ENCODE results near the gene KRT36.
A peak's percentile ranks its signal among the peaks of the same experiment; 100 is the strongest.

The KRT36 gene

GRCh38 chr17:41500131-41500911 lies 10.6 kb upstream of the KRT36 start:
- DNase-seq (ENCODE audit: low read depth) = no peak

DNA sequence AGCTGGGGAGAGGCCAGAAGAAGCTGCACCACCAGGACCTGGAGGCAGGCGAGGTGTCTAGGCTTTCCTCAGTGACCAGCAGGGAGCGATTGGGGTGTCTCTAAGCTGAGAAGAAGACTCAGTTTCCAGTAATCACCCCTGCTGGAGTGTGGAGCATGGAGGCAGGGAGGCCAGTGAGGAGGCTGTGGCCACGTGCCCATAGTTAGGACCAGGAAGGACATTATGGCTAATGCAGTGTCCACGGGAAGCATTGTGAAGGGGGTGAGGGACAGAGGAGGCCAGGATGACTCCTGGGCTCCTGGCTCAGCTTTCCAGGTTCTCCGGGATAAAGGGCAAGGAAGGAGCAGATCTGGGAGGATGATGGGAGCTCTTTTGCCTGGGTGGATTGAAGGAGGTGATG lies 10.0 kb upstream of the KRT36 start:
- DNase-seq (ENCODE audit: low read depth) = no peak

DNA sequence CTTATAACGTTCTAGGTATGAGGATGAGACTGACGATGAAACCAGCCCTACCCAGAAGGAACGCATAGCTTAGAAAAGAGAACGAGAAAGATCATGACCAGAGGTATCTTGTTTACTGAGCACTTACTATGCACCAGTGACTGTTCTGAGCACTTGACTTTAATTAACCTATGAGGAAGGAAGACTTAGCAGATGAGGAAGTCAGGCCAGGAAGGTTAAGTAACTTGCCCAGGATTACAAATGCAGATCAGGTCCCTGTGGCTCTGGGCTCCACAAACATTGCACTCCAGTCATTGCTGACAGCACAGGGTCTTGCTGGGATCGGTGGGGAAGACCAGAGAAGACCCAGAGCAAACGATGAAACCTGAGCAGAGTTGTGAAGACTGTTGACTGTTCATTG lies 8.6 kb upstream of the KRT36 start:
- no peak for DNase-seq (ENCODE audit: low read depth)

DNA sequence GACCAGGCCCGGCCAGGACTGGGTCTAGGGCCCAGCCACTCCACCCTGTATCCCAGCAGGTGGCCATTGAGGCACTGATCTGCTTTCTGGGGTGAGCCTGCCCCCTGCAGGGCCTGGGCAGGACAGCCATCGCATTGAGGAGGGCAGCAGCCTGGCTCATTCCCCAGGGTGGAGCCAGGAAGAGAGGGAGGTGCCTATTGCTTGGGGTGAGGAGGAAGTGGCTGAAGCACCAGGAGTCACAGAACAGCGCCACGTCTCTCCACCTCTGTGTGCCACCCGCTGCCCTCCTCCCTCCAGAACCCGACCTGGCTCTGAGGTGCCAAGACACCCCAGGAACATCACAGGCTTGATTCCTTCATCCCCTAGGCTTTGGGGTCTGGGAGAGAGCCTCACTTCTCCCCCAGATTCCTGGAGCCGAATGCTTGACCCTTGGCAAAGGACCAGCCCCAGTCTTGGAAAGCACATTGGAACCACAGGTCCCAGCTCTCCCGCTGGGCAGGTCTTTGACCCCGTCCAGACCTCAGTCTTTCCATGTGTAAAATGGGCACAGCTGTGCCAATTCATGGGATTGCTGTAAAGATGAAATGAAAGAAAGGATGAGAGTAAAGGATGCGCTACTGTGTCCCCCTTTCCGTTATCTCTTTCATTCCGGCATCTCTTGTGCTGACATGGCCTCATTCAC lies 7.2 kb upstream of the KRT36 start:
- DNase-seq (ENCODE audit: low read depth) = peak; percentile 44

GRCh38 chr17:41494524-41494923 lies 4.8 kb upstream of the KRT36 start:
- no peak for DNase-seq (ENCODE audit: low read depth)

DNA sequence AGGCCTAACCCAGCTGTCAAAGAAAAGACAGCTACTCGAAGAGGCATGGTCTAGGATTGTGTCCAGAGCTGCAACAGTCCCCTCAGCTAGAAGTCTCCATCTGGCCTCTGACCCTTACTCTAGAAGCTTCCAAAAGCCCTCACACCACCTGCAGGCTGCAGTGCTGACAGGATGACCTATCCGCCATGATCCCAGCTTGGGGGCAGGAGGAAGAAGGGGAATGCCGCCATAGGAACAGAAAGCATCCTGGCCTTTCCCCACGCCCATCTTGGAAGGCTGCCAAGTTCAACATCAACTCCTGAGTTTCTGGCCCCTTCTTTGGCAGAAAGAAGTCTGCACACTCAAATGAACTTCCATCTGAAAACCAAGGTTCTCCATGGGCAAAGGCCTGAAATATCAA lies 3.1 kb upstream of the KRT36 start:
- no peak for DNase-seq (ENCODE audit: low read depth)

- no peak for DNase-seq (ENCODE audit: low read depth)
Observed at GRCh38 chr17:41492351-41492750, 2.6 kb upstream of the KRT36 start.

GRCh38 chr17:41491476-41491875 lies 1.8 kb upstream of the KRT36 start:
- DNase-seq (ENCODE audit: low read depth) = no peak

GRCh38 chr17:41490000-41490990 lies 585 bp upstream of the KRT36 start:
- DNase-seq (ENCODE audit: low read depth) = no peak

DNA sequence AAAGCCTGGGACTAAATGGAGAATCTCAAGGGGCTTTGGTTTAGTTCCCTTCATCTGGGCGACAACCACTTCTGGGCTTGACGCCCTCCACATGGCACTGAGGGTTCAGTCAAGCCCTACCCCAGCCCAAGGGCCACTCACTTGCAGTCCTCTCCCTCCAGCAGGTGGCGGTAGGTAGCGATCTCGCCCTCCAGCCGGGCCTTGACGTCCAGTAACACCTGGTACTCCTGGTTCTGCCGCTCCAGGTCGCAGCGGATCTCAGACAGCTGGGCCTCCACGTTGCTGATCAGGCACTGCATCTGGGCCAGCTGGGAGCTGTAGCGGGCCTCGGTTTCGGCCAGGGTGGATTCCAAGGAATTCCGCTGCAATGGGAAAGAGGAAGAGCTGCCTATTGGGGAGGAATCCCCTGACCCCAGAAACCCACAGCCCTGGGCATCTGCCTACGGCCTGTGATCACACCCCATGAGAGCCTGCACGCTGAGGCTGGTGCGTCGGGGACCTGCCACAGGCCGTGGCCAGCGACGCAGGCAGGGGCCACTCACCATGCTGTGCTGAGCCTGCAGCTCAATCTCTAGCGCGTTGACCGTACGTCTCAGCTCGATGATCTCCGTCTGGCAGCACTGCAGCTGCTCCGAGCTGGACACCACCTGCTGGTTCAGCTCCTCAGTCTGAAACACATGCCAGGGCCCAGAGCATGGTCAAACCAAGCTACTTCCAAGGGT lies 2.7 kb downstream of the KRT36 start:
- DNase-seq (ENCODE audit: low read depth) = no peak

DNA sequence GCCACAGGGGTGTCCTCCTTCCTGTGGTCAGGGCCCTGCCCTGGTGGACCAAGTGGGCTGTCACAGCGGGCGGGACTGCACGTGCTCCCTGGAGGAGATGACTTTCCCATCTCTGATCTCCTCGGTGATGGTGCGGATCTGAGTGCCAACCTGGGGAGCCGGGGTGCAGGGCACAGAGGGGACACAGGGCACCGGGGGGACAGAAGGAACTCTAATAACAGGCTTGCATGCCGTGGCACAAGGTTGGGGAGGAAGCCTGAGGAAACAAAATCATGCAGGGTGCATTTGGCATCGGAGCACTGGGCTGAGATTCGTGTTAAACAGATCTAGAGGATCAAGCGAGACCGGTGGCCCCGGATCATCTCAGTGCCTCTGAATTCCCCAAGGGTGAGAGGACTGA lies 3.4 kb downstream of the KRT36 start:
- no peak for DNase-seq (ENCODE audit: low read depth)

DNA sequence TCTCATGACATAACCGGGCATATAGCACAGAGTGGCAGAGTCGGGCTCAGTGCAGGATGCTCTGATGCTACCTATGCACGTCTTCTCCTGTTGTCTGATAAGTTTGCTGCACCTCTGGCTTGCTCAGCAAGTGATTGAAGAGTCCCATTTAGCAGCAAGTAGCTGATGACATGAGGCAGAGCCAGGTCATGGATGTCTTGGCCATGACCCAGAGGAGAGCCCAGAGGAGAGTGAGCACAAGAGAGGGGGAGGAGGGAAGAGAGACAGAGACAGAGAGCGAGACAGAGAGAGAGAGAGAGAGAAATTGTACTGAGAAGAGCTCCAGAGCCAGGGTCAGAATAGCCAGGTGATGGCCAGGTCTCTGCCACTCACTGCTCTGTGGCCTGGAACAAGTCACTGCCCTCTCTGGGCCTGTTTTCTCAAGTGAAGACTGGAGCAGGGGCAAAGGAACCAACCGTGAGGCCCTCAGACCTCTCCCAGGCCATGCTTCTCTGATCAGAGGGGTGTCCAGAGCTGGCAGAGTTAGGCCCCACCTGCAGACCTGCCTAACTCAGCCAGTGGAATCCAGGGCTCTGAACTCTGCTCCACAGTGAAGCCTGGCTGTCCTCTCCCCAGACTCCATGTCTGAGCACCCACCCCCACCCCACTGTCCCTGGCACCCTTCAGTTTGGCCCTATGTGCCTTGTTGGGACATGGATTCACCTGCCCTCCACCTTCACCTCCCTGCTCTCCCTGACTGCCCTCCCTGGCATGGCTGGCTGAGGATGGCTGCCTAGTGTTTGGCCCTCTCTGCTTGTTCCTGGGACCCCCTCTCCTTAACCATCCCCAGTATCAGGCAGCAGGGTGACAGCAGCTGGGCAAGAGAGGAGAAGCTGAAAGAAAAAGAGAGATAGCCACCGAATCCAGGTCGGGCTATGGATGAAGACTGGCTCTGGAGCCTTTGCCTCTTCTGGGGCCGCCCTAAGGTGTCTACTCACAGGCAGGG lies 4.5 kb downstream of the KRT36 start:
- DNase-seq (ENCODE audit: low read depth) = no peak

- DNase-seq (ENCODE audit: low read depth) = no peak
Observed at GRCh38 chr17:41483991-41484826, 5.5 kb downstream of the KRT36 start.

DNA sequence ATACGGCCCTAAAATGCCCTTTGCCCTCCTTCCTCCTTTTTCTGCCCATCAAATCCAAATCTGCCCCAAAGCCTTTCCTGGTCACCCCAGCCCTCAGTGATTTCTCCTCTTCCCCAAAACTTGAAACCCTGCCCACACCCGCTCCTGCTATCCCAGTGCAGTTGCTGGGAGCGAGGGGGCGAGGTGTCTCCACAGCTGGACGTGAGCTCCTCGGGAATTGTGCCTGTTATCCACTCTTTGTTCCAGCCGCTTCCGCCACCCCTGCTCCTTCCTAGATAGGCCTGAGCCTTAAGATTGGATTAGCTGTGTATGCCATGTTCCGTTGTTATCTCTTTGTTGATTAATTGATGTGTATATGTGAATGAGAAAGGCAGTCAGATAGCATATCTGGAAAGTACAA lies 6.2 kb downstream of the KRT36 start:
- DNase-seq (ENCODE audit: low read depth) = no peak

GRCh38 chr17:41481036-41481435 lies 8.7 kb downstream of the KRT36 start, which contains the start of gene KRT35:
Gene KRT35 (minus strand): TSS chr17:41481151. CDS start chr17:41481097, 54 bp downstream.
- no peak for DNase-seq (ENCODE audit: low read depth)

DNA sequence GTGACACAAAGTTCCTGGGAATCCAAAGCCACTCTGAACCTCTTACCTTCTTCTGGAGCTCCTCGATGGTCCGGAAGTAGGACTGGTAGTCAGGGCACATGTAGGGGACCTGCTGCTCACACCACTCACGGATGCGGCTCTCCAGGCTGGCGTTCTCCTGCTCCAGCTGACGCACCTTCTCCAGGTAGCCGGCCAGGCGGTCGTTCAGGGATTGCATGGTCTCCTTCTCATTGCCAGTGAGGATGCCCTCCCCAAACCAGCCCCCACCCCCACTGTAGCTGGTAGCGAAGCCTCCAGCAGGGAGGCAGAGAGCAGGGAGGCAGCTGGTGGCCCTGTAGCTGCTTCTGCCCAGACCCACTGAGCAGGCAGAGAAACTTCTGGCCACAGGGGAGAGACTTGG lies 9.1 kb downstream of the KRT36 start:
- no peak for DNase-seq (ENCODE audit: low read depth)

DNA sequence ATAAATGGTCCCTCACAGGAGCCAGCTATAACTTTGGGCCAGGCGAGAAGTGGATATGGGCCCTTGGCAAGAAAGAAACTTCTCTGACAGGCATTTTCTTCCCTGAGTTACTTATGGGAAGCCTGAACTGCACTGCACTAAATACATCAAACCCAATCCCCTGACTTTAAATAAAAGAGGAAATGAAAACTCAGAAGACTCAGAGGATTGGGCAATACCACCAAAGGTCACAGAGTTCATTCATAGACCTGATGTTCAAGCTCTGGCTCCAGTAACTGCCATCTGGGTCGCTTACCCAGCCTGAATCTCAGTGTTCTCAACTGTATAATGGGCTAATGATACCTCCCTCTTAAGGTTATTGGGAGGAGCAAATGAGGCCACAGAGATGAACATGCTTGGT lies 9.6 kb downstream of the KRT36 start:
- no peak for DNase-seq (ENCODE audit: low read depth)

DNA sequence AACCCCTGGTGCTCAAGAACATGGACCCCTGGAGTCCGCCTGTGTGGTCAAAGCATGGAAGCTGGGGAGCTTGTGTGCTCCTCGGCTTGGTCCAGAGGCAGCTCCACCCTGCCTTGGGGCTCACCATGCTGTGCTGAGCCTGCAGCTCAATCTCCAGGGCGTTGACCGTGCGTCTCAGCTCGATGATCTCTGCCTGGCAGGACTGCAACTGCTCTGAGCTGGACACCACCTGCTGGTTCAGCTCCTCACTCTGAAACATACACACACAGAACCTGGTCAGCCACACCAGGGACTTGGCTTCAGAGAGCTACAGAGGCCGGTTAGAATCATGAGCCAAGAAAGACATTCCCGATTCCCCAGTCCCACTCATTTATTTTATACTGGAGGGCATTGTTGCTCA lies 11.5 kb downstream of the KRT36 start:
- DNase-seq (ENCODE audit: low read depth) = no peak
